DMS53 treated with DMSO at 0.1 percent for 48 hours (cell line): ENCODE results near the gene SMOC1.

Source experiments
- DNase-seq: peaks from one replicate; lab custom pipeline; 2025; ENCODE audit not compliant: unreplicated experiment; lab: John Stamatoyannopoulos, UW

SMOC1 gene

GRCh38 chr14:69879175-69880043, at the start of gene SMOC1:
TSS of gene SMOC1 (plus strand) at chr14:69879416. CDS start at chr14:69879679, 263 bp downstream.
- DNase-seq: peak; percentile 24

GRCh38 chr14:69838881-69839416, 40.3 kb upstream of the SMOC1 start:
- DNase-seq: no peak

DNA sequence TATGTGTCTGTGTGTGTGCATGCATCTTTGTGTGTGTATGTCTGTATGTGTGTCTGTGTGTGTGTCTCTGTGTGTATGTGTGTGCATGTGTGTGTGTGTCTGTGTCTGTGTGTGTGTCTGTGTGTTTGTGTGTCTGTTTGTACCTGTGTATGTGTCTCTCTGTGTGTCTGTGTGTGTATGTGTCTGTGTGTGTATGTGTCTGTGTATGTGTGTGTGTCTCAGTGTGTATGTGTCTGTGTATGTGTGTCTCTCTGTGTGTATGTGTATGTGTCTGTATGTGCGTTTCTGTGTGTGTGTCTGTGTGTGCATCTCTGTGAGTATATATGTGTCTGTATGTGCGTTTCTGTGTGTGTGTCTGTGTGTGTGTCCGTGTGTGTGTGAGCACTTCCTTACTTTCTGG, 39.6 kb upstream of the SMOC1 start:
- DNase-seq: no peak

GRCh38 chr14:69841656-69842055, 37.6 kb upstream of the SMOC1 start:
- DNase-seq: no peak

DNA sequence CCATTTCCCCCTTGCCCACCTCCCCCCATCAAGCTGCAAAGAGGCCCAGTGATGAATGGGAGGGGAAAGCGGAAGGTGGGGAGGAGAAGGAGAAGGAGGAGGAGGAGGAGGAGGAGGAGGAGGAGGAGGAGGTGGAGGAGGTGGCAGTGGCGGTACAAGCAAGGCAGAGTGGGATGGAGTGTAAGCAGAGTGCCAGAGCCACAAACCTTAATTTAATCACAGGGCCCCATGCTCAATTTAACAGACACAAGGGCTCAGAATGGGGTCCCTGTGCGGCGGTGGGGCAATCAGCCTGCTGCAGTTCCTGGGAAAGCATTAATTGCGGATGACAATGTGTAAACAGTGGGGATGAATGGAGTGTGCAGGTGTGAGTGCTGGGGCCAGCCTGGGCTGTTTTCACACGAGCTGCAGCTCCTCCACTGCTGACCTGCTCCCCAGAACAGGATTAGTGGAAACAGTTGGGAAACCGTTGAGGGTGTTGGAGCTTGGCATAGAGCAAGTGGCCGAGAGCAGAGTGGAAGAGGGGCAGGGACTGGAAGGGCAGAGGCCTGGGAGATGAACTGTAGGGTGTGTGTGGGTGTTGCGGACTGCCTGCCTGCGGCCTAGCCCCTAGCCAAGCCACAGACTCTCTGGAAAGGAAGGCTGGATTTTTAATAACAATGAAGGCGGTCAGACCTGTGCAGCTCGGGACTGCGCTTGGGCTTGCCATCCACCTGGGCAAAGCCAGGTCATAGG, 36.4 kb upstream of the SMOC1 start:
- no peak for DNase-seq

DNA sequence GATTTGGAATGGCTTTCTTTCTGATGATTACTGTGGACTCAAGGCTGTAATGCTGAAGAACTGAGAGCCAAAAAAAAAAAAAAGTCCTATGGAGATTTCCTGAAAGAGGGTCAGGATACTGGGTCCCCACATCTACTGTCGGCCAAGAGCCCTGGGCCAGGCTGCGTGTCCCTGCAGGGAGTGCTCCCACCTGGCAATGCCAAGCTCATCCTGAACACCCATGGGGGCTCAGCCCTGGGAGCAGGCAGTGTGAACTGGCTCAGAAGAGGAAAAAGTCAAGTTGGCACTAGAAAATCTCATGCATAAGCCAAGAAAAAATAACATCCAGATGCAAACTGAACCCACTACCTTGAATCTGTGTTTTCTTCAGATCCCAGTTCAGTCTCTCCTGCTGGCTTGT, 35.0 kb upstream of the SMOC1 start:
- DNase-seq: no peak

DNA sequence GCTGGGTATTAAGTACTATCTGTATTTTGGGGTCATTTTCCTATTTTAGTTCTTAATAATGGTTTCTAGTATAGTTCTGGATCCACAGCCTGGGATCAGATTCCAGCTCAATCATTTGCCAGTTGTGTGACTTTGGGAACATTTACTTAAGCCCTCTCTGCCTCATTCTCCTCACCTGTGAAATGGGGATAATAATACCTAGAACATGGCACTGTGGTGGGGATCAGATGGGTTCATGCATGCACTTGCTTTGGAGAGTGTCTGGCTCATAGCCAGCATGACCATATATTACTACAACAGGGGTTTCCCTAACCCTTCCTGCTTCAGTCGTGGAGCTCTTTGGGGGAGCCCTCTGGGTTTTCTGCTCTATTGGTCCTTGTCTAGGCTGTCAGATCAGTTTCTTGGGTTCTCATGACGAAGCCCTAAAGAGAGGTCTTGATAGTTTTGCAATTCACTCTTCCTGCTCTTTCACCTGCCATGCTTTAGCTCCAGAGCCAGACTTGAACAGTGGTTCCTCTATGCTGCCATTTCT, 34.1 kb upstream of the SMOC1 start:
- DNase-seq: no peak

DNA sequence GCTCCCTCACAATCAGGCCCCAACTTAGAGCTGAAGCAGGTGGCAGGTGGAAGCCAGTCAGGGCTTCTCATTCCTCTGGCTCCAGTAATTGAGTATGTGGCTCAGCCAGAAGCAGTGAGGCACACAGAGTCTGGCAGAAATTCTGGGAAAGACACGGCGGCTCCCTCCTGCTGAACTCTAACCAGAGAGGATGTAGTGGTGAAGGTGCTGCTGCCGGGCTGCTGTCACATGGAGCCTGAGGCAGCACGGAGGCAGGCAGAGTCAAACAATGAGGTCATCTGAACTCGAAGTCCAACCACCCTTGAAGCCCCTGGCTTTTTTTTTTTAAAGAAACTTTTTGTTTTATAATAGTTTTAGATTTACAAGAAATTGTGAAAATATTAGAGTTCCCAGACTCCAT, 33.4 kb upstream of the SMOC1 start:
- no peak for DNase-seq

GRCh38 chr14:69848156-69848555, 31.1 kb upstream of the SMOC1 start:
- DNase-seq: no peak

GRCh38 chr14:69848903-69849391, 30.3 kb upstream of the SMOC1 start:
- no peak for DNase-seq

GRCh38 chr14:69850086-69850735, 29.0 kb upstream of the SMOC1 start:
- DNase-seq: no peak

DNA sequence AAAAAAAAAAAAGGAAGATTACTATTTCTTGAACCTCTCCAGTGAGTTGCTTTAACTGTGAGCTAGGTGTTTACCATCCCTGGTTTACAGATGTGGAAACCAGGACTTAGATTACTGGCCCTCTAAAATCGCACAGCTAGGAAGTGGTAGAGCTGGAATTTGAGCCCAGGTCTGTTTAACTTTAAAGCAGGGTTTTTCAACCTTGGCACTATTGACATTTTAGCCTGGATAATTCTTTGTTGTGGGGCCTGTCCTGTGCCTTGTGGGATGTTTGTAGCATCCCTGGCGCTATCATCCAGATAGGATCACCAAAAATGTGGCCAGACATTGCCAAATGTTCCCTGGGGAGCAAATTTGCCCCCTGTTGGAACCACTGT, 28.5 kb upstream of the SMOC1 start:
- DNase-seq: no peak

DNA sequence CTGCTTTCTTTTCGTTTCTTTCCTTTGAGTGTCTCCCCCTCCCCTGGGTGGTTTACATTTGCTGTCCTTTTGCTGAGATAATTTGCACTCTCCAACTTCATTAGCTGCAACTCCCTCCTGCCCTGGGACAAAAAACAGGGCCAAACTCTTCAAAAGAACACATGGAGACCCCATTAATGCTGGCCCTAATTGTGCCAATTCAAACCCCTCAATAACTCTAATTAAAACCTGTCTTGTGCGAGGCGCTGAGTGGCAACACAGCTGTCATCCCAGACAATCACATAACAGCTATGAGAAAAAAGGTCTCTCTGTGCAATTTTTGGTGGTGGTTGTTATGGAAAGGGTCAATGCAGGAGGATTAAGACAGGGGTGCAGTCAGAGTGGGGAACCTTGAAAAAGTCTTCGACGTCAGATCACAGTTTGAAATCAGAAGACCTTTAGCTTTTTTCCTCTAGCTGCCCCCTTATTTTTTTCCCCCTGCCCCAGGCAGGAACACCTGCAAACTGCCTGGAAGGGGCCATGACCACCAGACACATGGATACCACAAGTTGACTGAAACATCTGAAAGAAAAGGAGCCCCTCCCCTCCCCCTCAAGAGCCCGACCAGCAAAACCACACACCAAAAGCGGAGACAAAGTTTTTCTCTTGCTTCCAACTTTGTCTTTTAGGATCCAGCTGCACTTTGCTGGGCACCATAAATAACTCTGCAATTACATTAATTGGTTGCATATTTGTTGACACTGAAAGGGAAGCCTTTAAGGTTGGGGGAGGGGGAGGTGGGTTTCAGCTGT, 26.5 kb upstream of the SMOC1 start:
- DNase-seq: no peak

DNA sequence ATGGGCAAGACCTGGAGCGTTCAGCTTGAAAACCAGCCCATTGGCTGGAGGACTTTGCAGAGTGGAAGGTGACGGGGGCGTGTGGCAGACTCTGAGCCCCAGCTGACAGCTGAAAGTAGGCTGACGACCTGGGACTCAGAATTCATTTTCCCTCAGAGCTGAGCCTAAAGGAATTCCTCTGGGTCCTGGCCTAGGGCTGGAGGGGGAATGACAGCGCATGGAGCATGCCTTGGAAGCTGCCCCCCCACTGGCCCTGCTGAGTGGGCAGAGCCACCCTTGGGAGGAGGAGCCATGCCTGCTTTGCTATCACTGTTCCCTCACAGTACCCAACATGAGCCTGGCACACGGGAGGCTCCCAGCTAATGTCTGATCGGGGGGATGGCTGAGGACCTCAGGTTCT, 25.4 kb upstream of the SMOC1 start:
- no peak for DNase-seq

GRCh38 chr14:69854598-69854997, 24.6 kb upstream of the SMOC1 start:
- DNase-seq: no peak

- peak; percentile 24 for DNase-seq
Measured at GRCh38 chr14:69855180-69855832, 23.9 kb upstream of the SMOC1 start.

GRCh38 chr14:69858801-69859200, 20.4 kb upstream of the SMOC1 start:
- no peak for DNase-seq

GRCh38 chr14:69859591-69859990, 19.6 kb upstream of the SMOC1 start:
- DNase-seq: no peak

- DNase-seq: no peak
Measured at GRCh38 chr14:69860221-69860620, 19.0 kb upstream of the SMOC1 start.

- no peak for DNase-seq
Measured at GRCh38 chr14:69861025-69861569, 18.1 kb upstream of the SMOC1 start.
